HepG2 (cell line): Measurements from ENCODE around the gene NRSN2. TPM values are rescaled to one million over a fixed set of nuclear protein-coding genes. Genes with fewer than 3 reads are reported as not detected.

ENCODE experiments used
- IKZF4 ChIP-seq: sonication (generic); formaldehyde crosslinking; IDR thresholded peaks from 2 replicates; pipeline ENCODE4 v1.5.1; 2020; ENCODE audit warnings: borderline replicate concordance, mild to moderate bottlenecking, low read depth, missing genetic modification reagents; ENCODE audit errors: not compliant biosample characterization
- STAT5B ChIP-seq: sonication (generic); formaldehyde crosslinking; IDR thresholded peaks from 2 replicates; pipeline ENCODE4 v1.4.0; 2020; ENCODE audit warnings: missing genetic modification reagents
- TMF1 ChIP-seq: sonication (generic); formaldehyde crosslinking; IDR thresholded peaks from 2 replicates; pipeline ENCODE4 v1.8.1; 2022; ENCODE audit warnings: low read depth, missing genetic modification reagents
- ZNF160 ChIP-seq: sonication (generic); formaldehyde crosslinking; IDR thresholded peaks from 2 replicates; pipeline ENCODE4 v1.8.0; 2022; ENCODE audit warnings: mild to moderate bottlenecking, inconsistent platforms, missing genetic modification reagents
- ZNF781 ChIP-seq: sonication (generic); formaldehyde crosslinking; IDR thresholded peaks from 2 replicates; pipeline ENCODE4 v1.5.1; 2020; ENCODE audit warnings: borderline replicate concordance, mild to moderate bottlenecking, missing genetic modification reagents; ENCODE audit errors: not compliant biosample characterization
- polyA plus RNA-seq, 8 experiments: library from polyadenylated mRNA; depleted of rRNA in 3 of 8; stranded (reverse) in 7 of 8; unstranded in 1 of 8; fragments of >200 nt; fragmentation: Illumina TruSeq in 4 of 8; extraction: Trizol in 4 of 8; gene quantifications; 2 replicates each; pipeline versions ENCODE4 v1.2.1 to v1.2.3, GENCODE V29; 2011 to 2016; ENCODE audit warnings: low read depth in 4 of 8, missing spikeins in 1 of 8, mixed read lengths in 1 of 8; ENCODE audit not compliant: insufficient read depth in 1 of 8
- total RNA-seq, 5 experiments: library from RNA; depleted of rRNA; stranded (reverse); fragments of >200 nt; fragmentation: Illumina TruSeq; extraction: Trizol; gene quantifications; 2 replicates each; pipeline ENCODE4 v1.2.3, GENCODE V29; 2016; ENCODE audit warnings: low read depth in 1 of 5
- TF ChIP-seq, protein P1 (sequence below): sonication (generic); formaldehyde crosslinking; IDR thresholded peaks from 2 replicates; pipeline ENCODE4 v1.9.0; 2021; ENCODE audit warnings: mild to moderate bottlenecking, missing genetic modification reagents
- TF ChIP-seq, protein P2 (sequence below), 2 experiments: sonication (generic) in 1 of 2; formaldehyde crosslinking in 1 of 2; IDR thresholded peaks; 2 replicates each; pipeline versions ENCODE4 v1.5.1 to v1.6.1; 2011 to 2020; ENCODE audit warnings: borderline replicate concordance in 1 of 2, low read depth in 1 of 2, low read length in 1 of 2, mild to moderate bottlenecking in 1 of 2, missing genetic modification reagents in 1 of 2, moderate library complexity in 1 of 2
- TF ChIP-seq, protein P3 (sequence below): sonication (generic); formaldehyde crosslinking; IDR thresholded peaks from 2 replicates; pipeline ENCODE4 v1.4.0; 2020; ENCODE audit warnings: missing genetic modification reagents, borderline replicate concordance
- TF ChIP-seq, protein P4 (sequence below): sonication (generic); formaldehyde crosslinking; IDR thresholded peaks from 2 replicates; pipeline ENCODE4 v1.4.0; 2020; ENCODE audit warnings: missing genetic modification reagents, borderline replicate concordance

The NRSN2 gene
- total and polyA plus RNA-seq, 2 of the 13 experiments (the other 11 are each of a cell fraction or from before 2014, with no cell fraction given): 32.3 to 49.4 TPM

DNA sequence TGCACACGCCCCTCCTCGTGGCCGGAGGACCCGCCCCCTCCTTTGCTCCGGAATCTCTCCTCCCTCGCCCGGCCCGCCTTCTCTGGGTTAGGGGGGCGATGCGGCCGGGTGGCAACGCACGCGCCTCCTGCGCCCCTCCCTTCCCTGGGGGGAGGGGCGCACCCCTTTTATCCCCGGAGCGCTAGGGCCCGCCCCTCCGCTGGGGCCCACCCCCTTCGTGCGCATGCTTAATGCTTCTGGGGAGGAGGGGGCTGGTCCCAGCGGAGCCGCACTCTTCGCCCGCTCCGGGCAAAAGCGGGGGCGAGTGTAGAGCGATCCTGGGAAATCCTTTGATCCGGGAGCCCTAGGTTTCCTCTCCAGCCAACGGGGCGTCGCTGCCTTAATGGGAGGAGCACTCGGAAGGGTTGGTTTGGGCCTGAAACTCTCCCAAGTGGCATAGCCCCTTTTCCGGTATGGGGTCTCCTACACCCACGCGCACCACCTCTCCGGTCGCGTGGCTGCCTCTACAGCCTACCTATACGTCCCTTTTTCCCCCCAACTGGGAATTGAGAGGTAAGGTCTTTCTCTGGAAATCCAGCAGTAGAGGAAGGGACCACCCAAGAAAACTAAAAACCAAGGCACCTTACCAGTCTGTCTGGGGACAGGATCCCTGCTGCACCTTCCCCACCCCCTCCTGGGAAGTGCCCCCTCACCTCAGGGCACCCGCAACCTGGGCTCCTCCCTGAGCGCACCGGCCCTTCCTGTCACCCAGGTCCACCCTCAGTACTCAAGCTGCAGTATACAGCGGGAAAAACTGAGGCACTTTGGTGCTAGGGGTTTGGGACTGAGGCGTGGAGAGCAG, 19.5 kb upstream of the NRSN2 start (continued):
- TF ChIP-seq, protein P1, sequence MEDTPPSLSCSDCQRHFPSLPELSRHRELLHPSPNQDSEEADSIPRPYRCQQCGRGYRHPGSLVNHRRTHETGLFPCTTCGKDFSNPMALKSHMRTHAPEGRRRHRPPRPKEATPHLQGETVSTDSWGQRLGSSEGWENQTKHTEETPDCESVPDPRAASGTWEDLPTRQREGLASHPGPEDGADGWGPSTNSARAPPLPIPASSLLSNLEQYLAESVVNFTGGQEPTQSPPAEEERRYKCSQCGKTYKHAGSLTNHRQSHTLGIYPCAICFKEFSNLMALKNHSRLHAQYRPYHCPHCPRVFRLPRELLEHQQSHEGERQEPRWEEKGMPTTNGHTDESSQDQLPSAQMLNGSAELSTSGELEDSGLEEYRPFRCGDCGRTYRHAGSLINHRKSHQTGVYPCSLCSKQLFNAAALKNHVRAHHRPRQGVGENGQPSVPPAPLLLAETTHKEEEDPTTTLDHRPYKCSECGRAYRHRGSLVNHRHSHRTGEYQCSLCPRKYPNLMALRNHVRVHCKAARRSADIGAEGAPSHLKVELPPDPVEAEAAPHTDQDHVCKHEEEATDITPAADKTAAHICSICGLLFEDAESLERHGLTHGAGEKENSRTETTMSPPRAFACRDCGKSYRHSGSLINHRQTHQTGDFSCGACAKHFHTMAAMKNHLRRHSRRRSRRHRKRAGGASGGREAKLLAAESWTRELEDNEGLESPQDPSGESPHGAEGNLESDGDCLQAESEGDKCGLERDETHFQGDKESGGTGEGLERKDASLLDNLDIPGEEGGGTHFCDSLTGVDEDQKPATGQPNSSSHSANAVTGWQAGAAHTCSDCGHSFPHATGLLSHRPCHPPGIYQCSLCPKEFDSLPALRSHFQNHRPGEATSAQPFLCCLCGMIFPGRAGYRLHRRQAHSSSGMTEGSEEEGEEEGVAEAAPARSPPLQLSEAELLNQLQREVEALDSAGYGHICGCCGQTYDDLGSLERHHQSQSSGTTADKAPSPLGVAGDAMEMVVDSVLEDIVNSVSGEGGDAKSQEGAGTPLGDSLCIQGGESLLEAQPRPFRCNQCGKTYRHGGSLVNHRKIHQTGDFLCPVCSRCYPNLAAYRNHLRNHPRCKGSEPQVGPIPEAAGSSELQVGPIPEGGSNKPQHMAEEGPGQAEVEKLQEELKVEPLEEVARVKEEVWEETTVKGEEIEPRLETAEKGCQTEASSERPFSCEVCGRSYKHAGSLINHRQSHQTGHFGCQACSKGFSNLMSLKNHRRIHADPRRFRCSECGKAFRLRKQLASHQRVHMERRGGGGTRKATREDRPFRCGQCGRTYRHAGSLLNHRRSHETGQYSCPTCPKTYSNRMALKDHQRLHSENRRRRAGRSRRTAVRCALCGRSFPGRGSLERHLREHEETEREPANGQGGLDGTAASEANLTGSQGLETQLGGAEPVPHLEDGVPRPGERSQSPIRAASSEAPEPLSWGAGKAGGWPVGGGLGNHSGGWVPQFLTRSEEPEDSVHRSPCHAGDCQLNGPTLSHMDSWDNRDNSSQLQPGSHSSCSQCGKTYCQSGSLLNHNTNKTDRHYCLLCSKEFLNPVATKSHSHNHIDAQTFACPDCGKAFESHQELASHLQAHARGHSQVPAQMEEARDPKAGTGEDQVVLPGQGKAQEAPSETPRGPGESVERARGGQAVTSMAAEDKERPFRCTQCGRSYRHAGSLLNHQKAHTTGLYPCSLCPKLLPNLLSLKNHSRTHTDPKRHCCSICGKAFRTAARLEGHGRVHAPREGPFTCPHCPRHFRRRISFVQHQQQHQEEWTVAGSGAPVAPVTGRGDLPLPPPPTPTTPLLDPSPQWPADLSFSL (CRISPR knock-in tag): no peak
- TF ChIP-seq ZNF781 (CRISPR knock-in tag): peak; percentile 64
- no peak for TF ChIP-seq IKZF4 (CRISPR knock-in tag)
- TF ChIP-seq, protein P2, sequence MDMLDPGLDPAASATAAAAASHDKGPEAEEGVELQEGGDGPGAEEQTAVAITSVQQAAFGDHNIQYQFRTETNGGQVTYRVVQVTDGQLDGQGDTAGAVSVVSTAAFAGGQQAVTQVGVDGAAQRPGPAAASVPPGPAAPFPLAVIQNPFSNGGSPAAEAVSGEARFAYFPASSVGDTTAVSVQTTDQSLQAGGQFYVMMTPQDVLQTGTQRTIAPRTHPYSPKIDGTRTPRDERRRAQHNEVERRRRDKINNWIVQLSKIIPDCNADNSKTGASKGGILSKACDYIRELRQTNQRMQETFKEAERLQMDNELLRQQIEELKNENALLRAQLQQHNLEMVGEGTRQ (IDR thresholded peaks at IDR 0.05; ENCODE audit: low read depth, low read length): no peak
- TF ChIP-seq, protein P2 (CRISPR knock-in tag; IDR thresholded peaks at IDR 0.05; ENCODE audit: borderline replicate concordance): no peak; the same call in 1 of the 2 replicates
- TF ChIP-seq, protein P3, sequence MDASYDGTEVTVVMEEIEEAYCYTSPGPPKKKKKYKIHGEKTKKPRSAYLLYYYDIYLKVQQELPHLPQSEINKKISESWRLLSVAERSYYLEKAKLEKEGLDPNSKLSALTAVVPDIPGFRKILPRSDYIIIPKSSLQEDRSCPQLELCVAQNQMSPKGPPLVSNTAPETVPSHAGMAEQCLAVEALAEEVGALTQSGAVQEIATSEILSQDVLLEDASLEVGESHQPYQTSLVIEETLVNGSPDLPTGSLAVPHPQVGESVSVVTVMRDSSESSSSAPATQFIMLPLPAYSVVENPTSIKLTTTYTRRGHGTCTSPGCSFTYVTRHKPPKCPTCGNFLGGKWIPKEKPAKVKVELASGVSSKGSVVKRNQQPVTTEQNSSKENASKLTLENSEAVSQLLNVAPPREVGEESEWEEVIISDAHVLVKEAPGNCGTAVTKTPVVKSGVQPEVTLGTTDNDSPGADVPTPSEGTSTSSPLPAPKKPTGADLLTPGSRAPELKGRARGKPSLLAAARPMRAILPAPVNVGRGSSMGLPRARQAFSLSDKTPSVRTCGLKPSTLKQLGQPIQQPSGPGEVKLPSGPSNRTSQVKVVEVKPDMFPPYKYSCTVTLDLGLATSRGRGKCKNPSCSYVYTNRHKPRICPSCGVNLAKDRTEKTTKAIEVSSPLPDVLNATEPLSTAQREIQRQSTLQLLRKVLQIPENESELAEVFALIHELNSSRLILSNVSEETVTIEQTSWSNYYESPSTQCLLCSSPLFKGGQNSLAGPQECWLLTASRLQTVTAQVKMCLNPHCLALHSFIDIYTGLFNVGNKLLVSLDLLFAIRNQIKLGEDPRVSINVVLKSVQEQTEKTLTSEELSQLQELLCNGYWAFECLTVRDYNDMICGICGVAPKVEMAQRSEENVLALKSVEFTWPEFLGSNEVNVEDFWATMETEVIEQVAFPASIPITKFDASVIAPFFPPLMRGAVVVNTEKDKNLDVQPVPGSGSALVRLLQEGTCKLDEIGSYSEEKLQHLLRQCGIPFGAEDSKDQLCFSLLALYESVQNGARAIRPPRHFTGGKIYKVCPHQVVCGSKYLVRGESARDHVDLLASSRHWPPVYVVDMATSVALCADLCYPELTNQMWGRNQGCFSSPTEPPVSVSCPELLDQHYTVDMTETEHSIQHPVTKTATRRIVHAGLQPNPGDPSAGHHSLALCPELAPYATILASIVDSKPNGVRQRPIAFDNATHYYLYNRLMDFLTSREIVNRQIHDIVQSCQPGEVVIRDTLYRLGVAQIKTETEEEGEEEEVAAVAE (CRISPR knock-in tag): peak; percentile 19; the same call in 1 of the 2 replicates
- TF ChIP-seq TMF1 (CRISPR knock-in tag): no peak
- peak; percentile 6; the same call in 1 of the 2 replicates for TF ChIP-seq ZNF160
- TF ChIP-seq, protein P4, sequence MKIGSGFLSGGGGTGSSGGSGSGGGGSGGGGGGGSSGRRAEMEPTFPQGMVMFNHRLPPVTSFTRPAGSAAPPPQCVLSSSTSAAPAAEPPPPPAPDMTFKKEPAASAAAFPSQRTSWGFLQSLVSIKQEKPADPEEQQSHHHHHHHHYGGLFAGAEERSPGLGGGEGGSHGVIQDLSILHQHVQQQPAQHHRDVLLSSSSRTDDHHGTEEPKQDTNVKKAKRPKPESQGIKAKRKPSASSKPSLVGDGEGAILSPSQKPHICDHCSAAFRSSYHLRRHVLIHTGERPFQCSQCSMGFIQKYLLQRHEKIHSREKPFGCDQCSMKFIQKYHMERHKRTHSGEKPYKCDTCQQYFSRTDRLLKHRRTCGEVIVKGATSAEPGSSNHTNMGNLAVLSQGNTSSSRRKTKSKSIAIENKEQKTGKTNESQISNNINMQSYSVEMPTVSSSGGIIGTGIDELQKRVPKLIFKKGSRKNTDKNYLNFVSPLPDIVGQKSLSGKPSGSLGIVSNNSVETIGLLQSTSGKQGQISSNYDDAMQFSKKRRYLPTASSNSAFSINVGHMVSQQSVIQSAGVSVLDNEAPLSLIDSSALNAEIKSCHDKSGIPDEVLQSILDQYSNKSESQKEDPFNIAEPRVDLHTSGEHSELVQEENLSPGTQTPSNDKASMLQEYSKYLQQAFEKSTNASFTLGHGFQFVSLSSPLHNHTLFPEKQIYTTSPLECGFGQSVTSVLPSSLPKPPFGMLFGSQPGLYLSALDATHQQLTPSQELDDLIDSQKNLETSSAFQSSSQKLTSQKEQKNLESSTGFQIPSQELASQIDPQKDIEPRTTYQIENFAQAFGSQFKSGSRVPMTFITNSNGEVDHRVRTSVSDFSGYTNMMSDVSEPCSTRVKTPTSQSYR (CRISPR knock-in tag): peak; percentile 84
- no peak for TF ChIP-seq STAT5B
